ENCODE measurements around the gene GRIK5.

DNA sequence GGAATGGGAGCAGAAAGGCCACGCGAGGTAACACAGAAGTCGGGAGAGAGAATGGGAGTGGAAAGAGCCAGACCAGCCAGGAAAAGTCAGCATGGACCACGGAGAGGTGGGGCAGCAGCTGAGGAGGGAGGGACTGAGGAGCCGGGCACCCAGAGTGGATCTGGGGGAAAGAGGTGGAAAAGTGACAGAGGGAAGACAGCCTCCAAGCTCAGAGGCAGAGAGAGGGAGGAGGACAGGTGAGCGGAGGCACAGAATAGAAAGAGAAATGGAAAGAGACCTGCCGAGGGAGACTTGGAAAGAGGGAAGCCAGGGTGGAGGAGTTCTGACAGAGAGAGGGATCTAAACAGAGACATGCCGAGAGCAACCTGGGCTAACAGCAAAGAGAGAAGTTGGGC, 1.6 kb downstream of the GRIK5 start:
- TF ChIP-seq, protein P1, sequence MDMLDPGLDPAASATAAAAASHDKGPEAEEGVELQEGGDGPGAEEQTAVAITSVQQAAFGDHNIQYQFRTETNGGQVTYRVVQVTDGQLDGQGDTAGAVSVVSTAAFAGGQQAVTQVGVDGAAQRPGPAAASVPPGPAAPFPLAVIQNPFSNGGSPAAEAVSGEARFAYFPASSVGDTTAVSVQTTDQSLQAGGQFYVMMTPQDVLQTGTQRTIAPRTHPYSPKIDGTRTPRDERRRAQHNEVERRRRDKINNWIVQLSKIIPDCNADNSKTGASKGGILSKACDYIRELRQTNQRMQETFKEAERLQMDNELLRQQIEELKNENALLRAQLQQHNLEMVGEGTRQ (IDR thresholded peaks at IDR 0.05; ENCODE audit: low read length), result no peak
- TF ChIP-seq BCL11A (IDR thresholded peaks at IDR 0.05; ENCODE audit: low read depth in 2 of 2, low read length in 2 of 2), result no peak
- no peak for TF ChIP-seq ASH2L (IDR thresholded peaks at IDR 0.05; ENCODE audit: low read length)
- no peak for TF ChIP-seq TAF1 (IDR thresholded peaks at IDR 0.05; ENCODE audit: low read depth, low read length)
- TF ChIP-seq, protein P2, sequence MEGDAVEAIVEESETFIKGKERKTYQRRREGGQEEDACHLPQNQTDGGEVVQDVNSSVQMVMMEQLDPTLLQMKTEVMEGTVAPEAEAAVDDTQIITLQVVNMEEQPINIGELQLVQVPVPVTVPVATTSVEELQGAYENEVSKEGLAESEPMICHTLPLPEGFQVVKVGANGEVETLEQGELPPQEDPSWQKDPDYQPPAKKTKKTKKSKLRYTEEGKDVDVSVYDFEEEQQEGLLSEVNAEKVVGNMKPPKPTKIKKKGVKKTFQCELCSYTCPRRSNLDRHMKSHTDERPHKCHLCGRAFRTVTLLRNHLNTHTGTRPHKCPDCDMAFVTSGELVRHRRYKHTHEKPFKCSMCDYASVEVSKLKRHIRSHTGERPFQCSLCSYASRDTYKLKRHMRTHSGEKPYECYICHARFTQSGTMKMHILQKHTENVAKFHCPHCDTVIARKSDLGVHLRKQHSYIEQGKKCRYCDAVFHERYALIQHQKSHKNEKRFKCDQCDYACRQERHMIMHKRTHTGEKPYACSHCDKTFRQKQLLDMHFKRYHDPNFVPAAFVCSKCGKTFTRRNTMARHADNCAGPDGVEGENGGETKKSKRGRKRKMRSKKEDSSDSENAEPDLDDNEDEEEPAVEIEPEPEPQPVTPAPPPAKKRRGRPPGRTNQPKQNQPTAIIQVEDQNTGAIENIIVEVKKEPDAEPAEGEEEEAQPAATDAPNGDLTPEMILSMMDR (IDR thresholded peaks at IDR 0.05; ENCODE audit: control extremely low read depth in 1 of 3, insufficient read depth in 1 of 3, low read depth in 1 of 3, low read length in 3 of 3), result no peak
